Measurements from ENCODE around the gene KIRREL1.

DNA sequence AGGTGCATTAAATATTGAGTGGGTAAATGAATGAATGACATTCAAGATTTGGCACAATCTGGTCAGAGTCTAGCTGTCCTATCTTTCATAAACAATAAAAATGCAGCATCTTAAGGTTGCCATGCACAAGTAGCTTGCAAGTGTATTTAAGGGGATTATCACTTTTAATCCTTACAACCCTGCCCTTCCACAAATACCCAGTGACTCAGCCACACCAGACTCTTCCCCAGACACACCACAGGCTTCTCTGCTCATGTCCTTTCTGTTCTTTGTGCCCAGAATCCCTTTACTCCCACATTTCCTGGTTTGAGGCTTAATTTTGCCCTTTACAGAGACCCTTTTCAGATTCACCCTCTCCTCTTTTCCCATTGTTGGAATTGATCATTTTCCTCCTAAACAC is 59.8 kb downstream of the KIRREL1 start:
- no peak for TF ChIP-seq ZFP30 (CRISPR knock-in tag; IDR thresholded peaks at IDR 0.05)
- TF ChIP-seq ZFP3 (CRISPR knock-in tag; IDR thresholded peaks at IDR 0.05), result no peak
- TF ChIP-seq ARNTL (CRISPR knock-in tag; IDR thresholded peaks at IDR 0.05; ENCODE audit: borderline replicate concordance, low read depth), result no peak
- TF ChIP-seq CSRNP3 (CRISPR knock-in tag; IDR thresholded peaks at IDR 0.05), result no peak
- no peak for TF ChIP-seq CREB5 (CRISPR knock-in tag; IDR thresholded peaks at IDR 0.05; ENCODE audit: low read depth)
- TF ChIP-seq PATZ1 (CRISPR knock-in tag; IDR thresholded peaks at IDR 0.05; ENCODE audit: borderline replicate concordance), result no peak
- TF ChIP-seq ZC3H10 (CRISPR knock-in tag; IDR thresholded peaks at IDR 0.05), result no peak
- TF ChIP-seq ZNF565 (CRISPR knock-in tag; conservative IDR thresholded peaks at IDR 0.05; ENCODE audit: low read depth), result no peak
- TF ChIP-seq, protein P1, sequence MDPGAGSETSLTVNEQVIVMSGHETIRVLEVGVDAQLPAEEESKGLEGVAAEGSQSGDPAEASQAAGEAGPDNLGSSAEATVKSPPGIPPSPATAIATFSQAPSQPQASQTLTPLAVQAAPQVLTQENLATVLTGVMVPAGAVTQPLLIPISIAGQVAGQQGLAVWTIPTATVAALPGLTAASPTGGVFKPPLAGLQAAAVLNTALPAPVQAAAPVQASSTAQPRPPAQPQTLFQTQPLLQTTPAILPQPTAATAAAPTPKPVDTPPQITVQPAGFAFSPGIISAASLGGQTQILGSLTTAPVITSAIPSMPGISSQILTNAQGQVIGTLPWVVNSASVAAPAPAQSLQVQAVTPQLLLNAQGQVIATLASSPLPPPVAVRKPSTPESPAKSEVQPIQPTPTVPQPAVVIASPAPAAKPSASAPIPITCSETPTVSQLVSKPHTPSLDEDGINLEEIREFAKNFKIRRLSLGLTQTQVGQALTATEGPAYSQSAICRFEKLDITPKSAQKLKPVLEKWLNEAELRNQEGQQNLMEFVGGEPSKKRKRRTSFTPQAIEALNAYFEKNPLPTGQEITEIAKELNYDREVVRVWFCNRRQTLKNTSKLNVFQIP (CRISPR knock-in tag; IDR thresholded peaks at IDR 0.05; ENCODE audit: borderline replicate concordance, low read depth), result no peak
- TF ChIP-seq BACH2 (CRISPR knock-in tag; IDR thresholded peaks at IDR 0.05; ENCODE audit: borderline replicate concordance), result no peak
- TF ChIP-seq PPARA (CRISPR knock-in tag; IDR thresholded peaks at IDR 0.05; ENCODE audit: borderline replicate concordance), result no peak
- no peak for TF ChIP-seq ZNF70 (CRISPR knock-in tag; IDR thresholded peaks at IDR 0.05)
- no peak for TF ChIP-seq ZNF8 (CRISPR knock-in tag; IDR thresholded peaks at IDR 0.05)
- TF ChIP-seq SNAI2 (CRISPR knock-in tag; IDR thresholded peaks at IDR 0.05), result no peak
